Epithelial cell of proximal tubule (primary cell): Measurements from ENCODE around the gene TMC1. TPM values are rescaled to one million over a fixed set of nuclear protein-coding genes. Genes with fewer than 3 reads are reported as not detected.
"Not testable (repeated sequence)": the region's sequence is repeated elsewhere in the genome, so short reads cannot be mapped to it uniquely, and the experiment has no call there.

Experiments
- DNase-seq: peaks from one replicate; pipeline ENCODE4 v3.0.0-alpha.2; 2011; ENCODE audit warnings: low read depth
- H3K4me3 ChIP-seq: 2 replicates; pipeline ENCODE4 v1.5.1; 2011; ENCODE audit warnings: low read depth, mild to moderate bottlenecking, low read length
- CTCF ChIP-seq: conservative IDR thresholded peaks from 2 replicates; pipeline ENCODE4 v1.5.1; 2012; ENCODE audit warnings: low read depth, mild to moderate bottlenecking, low read length
- total RNA-seq: library from RNA; depleted of rRNA; stranded (reverse); fragments of >200 nt; gene quantifications from 2 replicates; pipeline ENCODE4 v1.2.3, GENCODE V29; 2015

The TMC1 gene
- total RNA-seq, 1 donor from 2014 or later: not detected

GRCh38 chr9:72497447-72498046 is 23.9 kb upstream of the TMC1 start:
- TF ChIP-seq CTCF: no peak
- no peak overlapping the region for H3K4me3 ChIP-seq
- DNase-seq: no peak

GRCh38 chr9:72506615-72507014 is 14.8 kb upstream of the TMC1 start:
- H3K4me3 ChIP-seq: no peak overlapping the region
- no peak for TF ChIP-seq CTCF
- DNase-seq: no peak

GRCh38 chr9:72509053-72509452 is 12.4 kb upstream of the TMC1 start:
- TF ChIP-seq CTCF: no peak
- no peak for DNase-seq
- no peak overlapping the region for H3K4me3 ChIP-seq

DNA sequence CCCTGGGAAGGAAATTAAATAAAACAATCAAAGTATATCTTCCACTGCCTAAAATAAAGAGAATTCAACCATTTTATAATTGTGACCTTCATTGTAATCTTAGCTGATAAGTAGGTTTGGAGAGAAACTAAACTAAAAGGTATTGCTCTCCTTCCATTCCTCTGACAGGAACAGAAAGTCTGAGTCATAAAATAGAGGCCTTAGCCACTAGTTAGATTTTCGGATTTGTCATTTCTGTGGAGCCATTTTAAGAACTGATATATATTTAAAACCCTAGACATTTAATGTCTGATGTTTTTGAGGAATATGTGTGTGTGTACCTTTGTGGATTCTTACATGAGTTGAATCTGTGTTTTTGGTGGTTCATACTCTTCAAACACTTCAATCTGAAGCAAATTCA is 11.8 kb upstream of the TMC1 start:
- DNase-seq: no peak
- TF ChIP-seq CTCF: no peak
- no peak overlapping the region for H3K4me3 ChIP-seq

- not testable (repeated sequence) for DNase-seq, H3K4me3 ChIP-seq
Observed at GRCh38 chr9:72521011-72521410, 397 bp upstream of the TMC1 start.

DNA sequence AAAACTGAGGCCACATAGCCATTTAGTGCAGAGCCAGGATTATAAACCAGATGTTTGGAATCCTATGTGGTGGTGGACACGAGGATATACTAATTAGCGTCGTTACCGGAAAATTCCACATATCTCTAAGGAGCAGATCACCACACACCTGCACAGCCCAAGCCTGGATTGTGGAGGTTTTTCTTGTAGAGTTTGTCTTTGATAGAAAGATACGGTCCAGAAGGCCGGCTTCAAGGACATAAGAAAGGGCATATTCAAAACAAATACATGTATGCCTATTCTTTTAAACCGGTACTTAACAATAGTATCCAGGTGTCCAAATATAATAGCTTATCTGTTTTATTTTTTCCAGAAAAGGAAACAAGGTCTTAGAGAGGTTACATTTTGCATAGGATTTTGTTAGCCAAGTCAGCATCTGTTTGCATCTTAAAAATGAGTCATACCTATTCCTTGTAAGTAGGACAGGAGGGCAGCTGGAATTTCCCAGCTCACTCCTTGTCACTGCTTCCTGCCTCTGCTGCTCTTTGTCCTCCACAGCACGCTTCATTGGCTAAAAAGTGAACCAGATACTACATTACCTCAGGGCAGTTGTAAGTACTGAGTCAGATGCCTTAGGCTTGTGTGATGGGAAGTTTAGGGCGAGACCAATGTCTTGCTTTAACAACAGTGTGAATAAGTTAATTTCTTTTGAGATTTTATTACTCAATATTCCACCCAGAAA is 3.6 kb downstream of the TMC1 start:
- TF ChIP-seq CTCF: no peak
- DNase-seq: peak; percentile 100
- no peak overlapping the region for H3K4me3 ChIP-seq

GRCh38 chr9:72526901-72527800 is 5.7 kb downstream of the TMC1 start:
- peak overlapping the region; percentile 23 for H3K4me3 ChIP-seq
- peak; percentile 94 for DNase-seq
- no peak for TF ChIP-seq CTCF
